Activated T-cell treated with anti-CD3 and anti-CD28 coated beads, Interleukin-2, amount 50 U/mL, for 72 hours (primary cell): ENCODE measurements around the gene AHRR. TPM values are rescaled to one million over a fixed set of nuclear protein-coding genes. Genes with fewer than 3 reads are reported as not detected.
"Not testable (repeated sequence)": the region's sequence is repeated elsewhere in the genome, so short reads cannot be mapped to it uniquely, and the experiment has no call there.

ENCODE experiments used
- ATAC-seq, 2 donors: fragments of 150-1000 bp; cut with Tn5 transposase; replicated peaks in 1 of 2; 2 replicates each; pipeline ENCODE4 v1.10.0; 2021; ENCODE audit warnings: moderate library complexity in 2 of 2, mild to moderate bottlenecking in 1 of 2
- DNase-seq, 2 donors: peaks; one replicate each; pipeline ENCODE4 v3.0.0; 2021 to 2022; ENCODE audit warnings: mixed read lengths in 1 of 2
- H3K27ac Mint-ChIP-seq: one replicate; pipeline ENCODE4 v1.8.0; 2022; ENCODE audit warnings: mild to moderate bottlenecking, moderate library complexity, mixed read lengths
- H3K27me3 Mint-ChIP-seq: one replicate; pipeline ENCODE4 v1.8.0; 2022; ENCODE audit warnings: low read depth, mixed read lengths
- H3K36me3 Mint-ChIP-seq, 2 donors: one replicate each; pipeline ENCODE4 v1.8.0; 2022; ENCODE audit warnings: mixed read lengths in 2 of 2, mild to moderate bottlenecking in 1 of 2; ENCODE audit not compliant: insufficient read depth in 2 of 2
- H3K4me1 Mint-ChIP-seq: one replicate; pipeline ENCODE4 v1.8.0; 2022; ENCODE audit warnings: low read depth, mixed read lengths
- H3K4me3 Mint-ChIP-seq, 2 donors: one replicate each; pipeline ENCODE4 v1.8.0; 2022; ENCODE audit warnings: mild to moderate bottlenecking in 2 of 2, mixed read lengths in 2 of 2, moderate library complexity in 2 of 2
- H3K9me3 Mint-ChIP-seq, 2 donors: one replicate each; pipeline ENCODE4 v1.8.0; 2022; ENCODE audit warnings: mixed read lengths in 2 of 2
- total RNA-seq, 2 donors: library from RNA; stranded (reverse); gene quantifications; one replicate each; pipeline ENCODE4 v1.2.3, GENCODE V29; 2022

AHRR gene
- total RNA-seq, 2 donors from 2014 or later, result 56.0 to 82.2 TPM

DNA sequence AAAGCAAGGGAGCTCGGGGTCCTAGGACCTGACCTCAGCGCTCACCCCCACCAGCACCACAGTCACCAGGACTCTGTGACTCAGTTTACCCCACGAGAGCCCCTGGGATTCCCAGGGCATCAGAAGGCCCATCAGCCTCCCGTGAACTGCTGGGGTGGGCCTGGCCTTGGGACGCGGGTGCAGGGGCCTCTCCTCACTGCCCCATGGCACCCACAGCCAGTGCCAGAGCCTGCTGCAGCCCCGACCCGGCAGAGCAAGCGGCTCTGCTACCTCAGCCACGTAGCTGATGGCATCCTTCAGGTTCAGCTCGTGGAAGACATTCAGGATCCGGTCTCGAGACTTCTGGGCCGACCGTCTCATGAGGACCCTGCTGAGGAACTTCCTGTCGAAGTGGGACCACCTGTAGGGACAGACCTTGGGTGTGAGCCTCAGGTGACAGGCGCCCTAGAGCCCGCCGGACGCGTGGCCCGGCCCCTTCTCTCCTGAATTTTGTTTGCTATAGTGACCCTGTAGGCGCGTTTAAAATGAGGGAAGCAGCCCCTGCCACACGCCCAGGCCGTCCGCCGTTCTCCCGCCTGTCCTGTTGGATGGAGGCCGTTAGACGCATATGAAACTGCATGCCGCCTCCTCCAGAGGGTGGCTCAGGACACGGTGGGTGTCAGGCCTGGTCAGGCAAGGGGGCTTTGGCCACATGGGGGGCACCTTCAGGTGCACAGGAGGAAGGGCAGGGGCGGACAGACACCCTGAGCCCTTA lies 158.2 kb downstream of the AHRR start:
- Mint-ChIP-seq H3K4me3 (no peak overlapping the region), H3K27ac (no peak overlapping the region), H3K27me3 (no peaks in the 10 kb centered on the region), H3K9me3 (no peaks in the 10 kb centered on the region), H3K36me3 (no peaks in the 10 kb centered on the region), H3K4me1 (no peaks in the 10 kb centered on the region)
- no peak for ATAC-seq
- DNase-seq, result no peak

DNA sequence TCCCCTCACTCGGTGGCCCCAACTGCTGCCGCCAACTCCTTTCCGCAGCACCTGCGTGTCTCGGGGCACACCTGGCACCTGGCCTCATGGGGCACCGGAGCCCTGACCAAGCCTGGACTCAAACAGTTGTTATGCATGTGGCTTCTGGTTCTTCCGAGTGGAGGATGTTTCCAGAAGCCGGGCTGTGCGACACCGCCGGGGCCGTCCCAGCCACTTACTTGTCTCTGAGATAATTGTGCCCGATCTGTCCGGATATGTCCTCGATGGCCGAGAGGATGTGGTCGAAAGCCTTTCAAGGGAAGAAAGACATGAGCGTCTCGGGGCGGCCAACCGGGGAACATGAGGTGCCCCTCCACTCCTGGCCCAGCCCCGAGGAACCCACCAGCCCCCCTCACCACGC lies 159.8 kb downstream of the AHRR start:
- H3K9me3 Mint-ChIP-seq, result no peaks in the 10 kb centered on the region
- H3K27me3 Mint-ChIP-seq, result no peaks in the 10 kb centered on the region
- H3K4me1 Mint-ChIP-seq, result peaks cover 2% of the 10 kb centered on the region
- ATAC-seq, result no peak
- H3K4me3 Mint-ChIP-seq, result no peak overlapping the region
- no peak overlapping the region for H3K27ac Mint-ChIP-seq
- no peak for DNase-seq
- H3K36me3 Mint-ChIP-seq, result no peaks in the 10 kb centered on the region

DNA sequence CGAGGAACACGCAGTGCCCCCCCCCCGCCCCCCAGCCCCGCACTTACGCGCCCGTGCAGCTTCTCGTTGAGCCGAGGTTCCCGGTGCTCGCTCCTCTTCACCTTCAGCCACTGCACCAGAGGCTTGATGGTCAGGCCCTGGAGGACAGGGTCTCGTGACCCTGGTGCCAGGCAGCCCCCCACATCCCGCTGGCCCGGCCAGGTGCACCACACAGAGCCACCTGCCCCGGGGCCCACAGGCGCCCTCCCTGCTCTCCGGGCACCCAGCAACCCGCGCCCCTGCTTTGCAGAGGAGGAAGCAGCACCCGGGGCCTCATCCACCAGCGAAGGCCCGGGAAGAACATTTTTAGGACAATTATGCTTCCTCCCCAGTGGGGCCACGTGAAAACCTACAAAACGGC lies 160.5 kb downstream of the AHRR start:
- Mint-ChIP-seq H3K36me3 (no peaks in the 10 kb centered on the region), H3K4me3 (no peak overlapping the region), H3K9me3 (no peaks in the 10 kb centered on the region), H3K4me1 (peaks cover 5% of the 10 kb centered on the region), H3K27ac (no peak overlapping the region), H3K27me3 (no peaks in the 10 kb centered on the region)
- ATAC-seq (no peak), DNase-seq (no peak)

DNA sequence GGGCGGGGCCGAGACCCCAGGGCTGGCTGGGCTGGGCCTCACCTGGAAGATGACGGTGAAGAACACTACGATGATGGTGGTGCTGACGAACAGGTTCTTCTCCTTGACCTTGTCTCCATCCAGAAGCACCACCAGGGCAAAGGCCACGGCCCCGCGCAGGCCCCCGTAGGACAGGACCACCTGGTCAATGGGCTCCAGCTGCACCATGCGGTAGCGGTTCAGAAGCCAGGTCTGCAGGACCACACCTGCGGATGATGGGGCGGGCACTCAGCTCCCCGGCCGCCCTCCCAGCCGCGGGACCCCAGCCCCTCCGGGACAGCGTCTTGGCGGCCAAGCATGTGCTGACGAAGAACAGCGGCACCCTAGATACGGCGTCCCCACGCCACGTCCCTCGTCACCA lies 161.0 kb downstream of the AHRR start:
- ATAC-seq (no peak), DNase-seq (no peak)
- no peak overlapping the region for H3K27ac Mint-ChIP-seq
- H3K27me3 Mint-ChIP-seq, result no peaks in the 10 kb centered on the region
- H3K9me3 Mint-ChIP-seq, result no peaks in the 10 kb centered on the region
- peaks cover 5% of the 10 kb centered on the region for H3K4me1 Mint-ChIP-seq
- no peaks in the 10 kb centered on the region for H3K36me3 Mint-ChIP-seq
- H3K4me3 Mint-ChIP-seq, result no peak overlapping the region

DNA sequence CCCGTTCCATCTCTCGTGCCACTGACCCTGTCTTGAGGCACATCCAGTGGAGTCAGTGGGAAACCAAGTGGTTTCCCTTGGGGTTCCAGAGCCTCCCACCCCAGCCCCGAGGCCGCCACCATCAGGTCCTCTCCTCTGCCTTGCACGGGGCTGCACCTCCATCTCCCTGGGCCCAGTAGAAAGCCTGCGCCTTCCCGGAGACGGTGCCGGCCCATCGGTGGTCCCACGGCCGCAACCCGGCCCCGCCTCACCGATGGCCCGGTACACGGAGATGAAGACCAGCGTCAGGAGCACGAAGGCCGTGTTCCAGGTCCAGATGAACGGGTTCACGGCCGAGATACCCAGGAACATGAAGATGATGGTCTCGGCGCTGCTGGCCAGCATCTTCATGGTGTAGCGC lies 161.5 kb downstream of the AHRR start:
- no peaks in the 10 kb centered on the region for H3K36me3 Mint-ChIP-seq
- no peak overlapping the region for H3K27ac Mint-ChIP-seq
- ATAC-seq (no peak), DNase-seq (no peak)
- H3K4me3 Mint-ChIP-seq, result no peak overlapping the region
- no peaks in the 10 kb centered on the region for H3K9me3 Mint-ChIP-seq
- peaks cover 5% of the 10 kb centered on the region for H3K4me1 Mint-ChIP-seq
- H3K27me3 Mint-ChIP-seq, result no peaks in the 10 kb centered on the region

DNA sequence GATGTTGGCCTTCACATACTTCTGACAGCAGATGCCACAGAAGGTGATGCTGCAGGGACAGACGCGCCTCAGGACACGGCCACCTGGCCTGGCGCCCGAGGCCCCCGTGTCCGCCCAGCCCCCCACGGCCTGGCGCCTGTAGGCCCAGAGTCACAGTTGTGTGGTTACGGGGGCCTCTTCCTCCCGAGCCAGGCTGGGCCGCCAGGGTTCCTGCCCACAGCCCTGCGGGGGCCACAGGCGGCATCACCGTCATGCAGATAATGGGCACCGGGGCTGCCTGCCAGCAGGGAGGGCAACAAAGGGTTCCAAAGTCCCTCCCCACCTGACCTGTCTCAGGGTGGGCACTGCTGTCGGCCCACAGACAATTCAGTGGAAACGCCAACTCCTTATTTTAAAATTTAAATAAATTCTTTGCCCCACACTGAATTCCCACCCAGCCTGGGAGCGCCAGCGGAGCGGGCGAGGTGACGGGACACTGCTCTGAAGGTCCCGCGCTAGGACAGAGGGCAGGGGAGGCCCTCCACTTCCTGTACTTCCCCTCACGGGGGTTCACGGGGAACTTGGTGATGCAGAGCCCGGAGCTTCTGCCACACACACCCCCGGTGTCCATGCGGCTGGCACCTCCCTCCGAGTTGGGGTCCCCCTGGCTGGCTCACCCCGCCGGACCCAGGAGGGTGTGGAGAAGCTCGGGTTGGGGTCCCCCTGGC lies 162.1 kb downstream of the AHRR start:
- Mint-ChIP-seq H3K4me1 (peaks cover 5% of the 10 kb centered on the region), H3K36me3 (no peaks in the 10 kb centered on the region), H3K27ac (no peak overlapping the region), H3K27me3 (no peaks in the 10 kb centered on the region), H3K4me3 (no peak overlapping the region), H3K9me3 (no peaks in the 10 kb centered on the region)
- DNase-seq (no peak), ATAC-seq (peak; percentile 18 to 25)

DNA sequence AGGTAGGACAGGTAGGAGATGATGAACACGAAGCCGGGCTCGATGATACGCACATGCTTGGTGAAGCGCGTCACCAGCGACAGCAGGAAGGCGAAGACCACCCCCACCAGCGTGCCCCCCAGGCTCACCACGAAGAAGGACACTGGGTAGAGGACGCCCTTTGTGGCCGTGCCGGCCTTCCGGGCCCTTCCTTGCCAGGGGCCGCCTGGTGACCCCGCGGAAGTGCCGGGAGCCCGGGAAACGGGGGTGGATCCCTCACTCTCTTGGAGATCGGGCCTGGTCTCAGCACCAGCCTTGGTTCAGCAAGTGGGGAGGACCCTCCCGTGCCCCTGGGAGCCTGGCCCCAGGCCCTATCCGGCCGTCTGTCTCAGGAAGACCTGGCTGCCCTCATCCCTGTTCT lies 163.0 kb downstream of the AHRR start:
- H3K9me3 Mint-ChIP-seq, result no peaks in the 10 kb centered on the region
- no peak for ATAC-seq
- no peak overlapping the region for H3K4me3 Mint-ChIP-seq
- H3K36me3 Mint-ChIP-seq, result no peaks in the 10 kb centered on the region
- no peaks in the 10 kb centered on the region for H3K27me3 Mint-ChIP-seq
- no peak for DNase-seq
- H3K4me1 Mint-ChIP-seq, result peaks cover 5% of the 10 kb centered on the region
- no peak overlapping the region for H3K27ac Mint-ChIP-seq

DNA sequence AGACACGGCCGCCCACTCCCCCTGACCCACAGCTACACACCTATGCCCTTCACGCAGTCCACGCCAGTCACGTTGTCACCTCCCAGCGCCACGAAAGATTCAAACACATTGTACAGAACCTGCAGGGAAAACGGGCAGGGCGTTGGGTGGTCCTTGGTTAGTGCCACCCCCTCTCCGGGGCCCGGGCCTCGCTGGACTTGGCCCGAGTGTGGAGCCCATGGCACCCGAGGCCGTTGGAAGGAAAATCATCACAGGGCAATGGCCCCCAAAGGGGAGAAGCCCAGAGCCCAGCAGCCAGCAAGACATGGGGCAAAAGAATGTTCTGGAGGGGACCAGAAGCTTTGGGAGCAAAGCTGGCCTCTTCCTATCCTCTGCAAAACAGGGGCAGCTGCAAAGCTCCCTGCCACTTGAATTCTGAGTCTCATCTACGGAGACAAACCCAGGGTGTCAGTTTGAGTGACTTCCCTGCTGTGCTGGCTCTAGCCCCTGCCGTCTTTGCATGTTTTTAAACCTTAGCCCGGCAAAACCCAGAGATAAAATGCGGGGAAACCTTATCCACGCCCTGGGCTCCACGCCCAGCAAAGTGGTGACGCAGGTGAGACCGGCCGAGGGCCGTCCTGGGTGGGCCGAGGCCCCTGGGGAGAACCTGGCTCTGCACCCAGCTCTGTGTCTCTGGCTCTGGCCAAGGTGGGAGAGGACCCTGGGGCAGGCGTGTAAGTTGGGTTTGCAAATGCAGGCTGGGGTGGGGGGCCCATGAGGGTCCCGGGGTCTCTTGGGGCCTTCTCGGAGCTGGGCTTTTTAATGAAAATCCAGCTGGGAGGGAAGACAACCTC lies 163.8 kb downstream of the AHRR start:
- H3K9me3 Mint-ChIP-seq, result no peaks in the 10 kb centered on the region
- H3K27me3 Mint-ChIP-seq, result no peaks in the 10 kb centered on the region
- no peak overlapping the region for H3K4me3 Mint-ChIP-seq
- H3K4me1 Mint-ChIP-seq, result peaks cover 5% of the 10 kb centered on the region
- DNase-seq, result no peak
- no peak for ATAC-seq
- no peak overlapping the region for H3K27ac Mint-ChIP-seq
- H3K36me3 Mint-ChIP-seq, result no peaks in the 10 kb centered on the region

DNA sequence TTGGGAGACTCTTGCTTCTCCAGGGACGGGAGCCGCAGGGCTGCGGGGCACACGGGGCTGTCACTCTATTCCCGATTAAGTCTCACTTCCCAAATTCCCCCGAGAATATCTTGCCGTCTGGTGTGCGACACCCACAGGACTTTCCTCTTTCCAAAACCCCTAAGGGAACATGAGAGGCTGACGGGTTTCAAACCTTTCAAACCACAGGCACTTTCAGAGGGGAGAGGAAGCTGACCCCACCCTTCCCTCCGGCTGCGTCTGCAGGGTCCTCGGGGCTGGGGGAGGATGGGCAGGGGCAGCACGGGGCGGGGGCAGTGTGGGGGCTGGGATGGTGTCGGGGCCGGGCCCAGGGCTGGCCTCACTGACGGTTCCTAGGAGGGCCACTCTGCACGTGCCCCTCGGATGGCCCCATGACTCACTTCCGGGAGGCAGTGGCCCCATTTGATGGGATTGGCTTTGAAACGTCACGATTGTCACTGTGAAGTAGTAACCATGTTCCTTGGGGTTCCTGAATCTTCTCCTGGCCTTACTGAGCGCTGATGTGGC lies 164.5 kb downstream of the AHRR start:
- no peaks in the 10 kb centered on the region for H3K9me3 Mint-ChIP-seq
- no peak overlapping the region for H3K27ac Mint-ChIP-seq
- no peaks in the 10 kb centered on the region for H3K36me3 Mint-ChIP-seq
- DNase-seq, result no peak
- ATAC-seq, result peak in 1 of 2 donors; percentile 63
- H3K4me1 Mint-ChIP-seq, result peaks cover 5% of the 10 kb centered on the region
- no peak overlapping the region for H3K4me3 Mint-ChIP-seq
- H3K27me3 Mint-ChIP-seq, result no peaks in the 10 kb centered on the region

DNA sequence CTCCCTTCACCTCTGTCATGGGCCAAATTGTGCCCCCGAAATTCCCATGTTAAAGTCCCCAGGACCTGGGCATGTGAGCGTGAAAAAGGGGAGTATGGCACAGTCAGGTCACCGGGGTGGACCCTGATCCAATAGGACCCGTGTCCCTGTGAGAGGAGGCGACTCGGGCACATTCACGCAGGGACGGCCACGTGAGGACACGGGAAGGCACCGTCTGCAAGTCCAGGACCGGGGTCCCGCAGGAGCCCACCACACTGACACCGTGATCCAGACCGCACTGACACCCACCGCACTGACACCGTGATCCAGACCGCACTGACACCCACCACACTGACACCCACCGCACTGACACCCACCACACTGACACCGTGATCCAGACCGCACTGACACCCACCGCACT lies 165.1 kb downstream of the AHRR start:
- H3K4me3 Mint-ChIP-seq, DNase-seq, H3K9me3 Mint-ChIP-seq, H3K27me3 Mint-ChIP-seq, ATAC-seq, H3K27ac Mint-ChIP-seq, H3K36me3 Mint-ChIP-seq, H3K4me1 Mint-ChIP-seq: not testable (repeated sequence)

Other genes with a start within 250 kb of the AHRR start
- gene PLEKHG4B, start 229.5 kb upstream of the AHRR start, total RNA-seq, result not detected
- not detected for gene LRRC14B, start 130.2 kb upstream of the AHRR start, total RNA-seq
- gene CCDC127, start 103.6 kb upstream of the AHRR start, total RNA-seq, result 1 to 10 TPM; 6.7 to 8.5 TPM
- 100 to 1,000 TPM; 143 to 144 TPM for gene SDHA, start 103.4 kb upstream of the AHRR start, total RNA-seq
- 10 to 100 TPM; 71.0 to 72.3 TPM for gene PDCD6, start 50.1 kb upstream of the AHRR start, total RNA-seq
- 10 to 100 TPM; 60.1 to 78.2 TPM for gene EXOC3, start 121.5 kb downstream of the AHRR start, total RNA-seq
- gene SLC9A3, start 202.7 kb downstream of the AHRR start, total RNA-seq, result 1 to 10 TPM; 1.3 to 1.8 TPM